Astrocyte of the cerebellum (primary cell): ENCODE measurements around the gene SESN2.

Experiments
- DNase-seq: peaks from one replicate; pipeline ENCODE4 v3.0.0-alpha.2; 2011; ENCODE audit warnings: low read depth
- H3K4me3 ChIP-seq: 2 replicates; pipeline ENCODE4 v1.5.1; 2011; ENCODE audit warnings: mild to moderate bottlenecking, low read depth, low read length, moderate library complexity
- in situ Hi-C: cut with HindIII; loops from 2 replicates; pipeline ENCODE4 v1.10.0; 2017; ENCODE audit warnings: low sequenced_read_pairs
- TF ChIP-seq, protein P1 (sequence below): IDR thresholded peaks from 2 replicates; pipeline ENCODE4 v1.5.1; 2012; ENCODE audit warnings: low read length, low read depth, moderate library complexity, mild to moderate bottlenecking; ENCODE audit errors: missing control alignments

The SESN2 gene

DNA sequence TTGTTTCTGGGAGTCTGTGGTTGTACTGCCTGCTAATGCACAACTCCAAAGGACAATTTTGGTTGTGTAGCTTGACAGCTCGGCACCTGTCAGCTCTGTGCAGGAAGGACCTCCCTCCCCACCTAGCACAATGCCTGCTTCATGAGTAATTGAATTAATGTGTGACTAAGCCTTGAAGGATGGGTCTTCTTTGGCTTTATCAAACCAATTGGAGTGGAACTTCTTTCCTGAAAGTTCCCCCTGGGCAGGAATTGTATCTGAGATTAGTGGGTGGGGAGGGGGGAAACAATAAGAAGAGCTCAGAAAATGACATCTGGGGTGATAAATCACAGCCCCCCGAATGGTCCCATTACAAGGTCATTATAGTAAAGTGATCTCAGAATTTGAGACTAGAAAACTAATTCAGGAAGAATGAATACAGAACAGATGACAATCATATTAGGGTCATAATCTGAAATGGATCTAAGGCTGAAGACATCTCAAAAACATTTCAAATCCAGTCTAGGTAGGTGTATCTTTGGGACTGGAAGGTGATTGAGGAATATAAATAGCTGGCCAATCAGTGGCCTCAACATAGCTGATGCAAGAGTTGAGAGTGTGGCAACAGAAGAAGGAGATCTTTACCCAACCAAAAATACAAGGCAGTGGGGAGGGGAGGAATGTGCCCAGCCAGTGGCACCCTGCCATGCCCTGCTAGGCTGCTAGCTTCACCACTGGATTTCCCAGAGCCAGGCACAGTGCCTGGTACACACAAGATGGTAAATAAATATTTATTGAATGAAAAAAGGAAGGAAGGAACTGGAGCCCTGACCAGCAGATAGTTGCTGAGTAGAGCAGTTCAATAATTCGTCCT lies 10.1 kb upstream of the SESN2 start:
- no peak for DNase-seq
- in situ Hi-C loops, result no loop called here
- TF ChIP-seq, protein P1, sequence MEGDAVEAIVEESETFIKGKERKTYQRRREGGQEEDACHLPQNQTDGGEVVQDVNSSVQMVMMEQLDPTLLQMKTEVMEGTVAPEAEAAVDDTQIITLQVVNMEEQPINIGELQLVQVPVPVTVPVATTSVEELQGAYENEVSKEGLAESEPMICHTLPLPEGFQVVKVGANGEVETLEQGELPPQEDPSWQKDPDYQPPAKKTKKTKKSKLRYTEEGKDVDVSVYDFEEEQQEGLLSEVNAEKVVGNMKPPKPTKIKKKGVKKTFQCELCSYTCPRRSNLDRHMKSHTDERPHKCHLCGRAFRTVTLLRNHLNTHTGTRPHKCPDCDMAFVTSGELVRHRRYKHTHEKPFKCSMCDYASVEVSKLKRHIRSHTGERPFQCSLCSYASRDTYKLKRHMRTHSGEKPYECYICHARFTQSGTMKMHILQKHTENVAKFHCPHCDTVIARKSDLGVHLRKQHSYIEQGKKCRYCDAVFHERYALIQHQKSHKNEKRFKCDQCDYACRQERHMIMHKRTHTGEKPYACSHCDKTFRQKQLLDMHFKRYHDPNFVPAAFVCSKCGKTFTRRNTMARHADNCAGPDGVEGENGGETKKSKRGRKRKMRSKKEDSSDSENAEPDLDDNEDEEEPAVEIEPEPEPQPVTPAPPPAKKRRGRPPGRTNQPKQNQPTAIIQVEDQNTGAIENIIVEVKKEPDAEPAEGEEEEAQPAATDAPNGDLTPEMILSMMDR, result no peak
- H3K4me3 ChIP-seq, result peak overlapping the region; percentile 9

DNA sequence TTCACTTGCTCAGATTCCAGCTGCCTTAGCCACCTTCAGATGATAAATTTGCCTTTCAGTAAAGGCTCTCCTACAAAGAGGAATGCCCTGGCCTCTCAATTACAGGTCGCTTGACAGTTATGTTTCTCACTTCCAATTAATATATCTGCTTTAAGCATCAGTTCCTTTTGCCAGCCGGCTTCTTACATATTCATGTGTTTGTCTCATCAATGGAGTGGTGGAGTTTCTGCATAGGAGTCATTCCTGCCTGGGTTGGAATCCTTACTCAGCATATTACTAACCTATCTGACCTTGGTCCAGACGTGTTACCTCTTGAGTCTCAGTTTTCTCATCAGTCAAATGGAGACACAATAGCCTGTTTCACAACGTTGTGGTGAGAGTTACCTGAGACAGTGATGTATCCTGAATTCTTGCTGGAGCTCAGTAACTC lies 9.4 kb upstream of the SESN2 start:
- in situ Hi-C loops, result loop anchor here (25.0 kb wide), 1 partner anchor 362 kb away; no protein-coding TSS in a partner anchor

DNA sequence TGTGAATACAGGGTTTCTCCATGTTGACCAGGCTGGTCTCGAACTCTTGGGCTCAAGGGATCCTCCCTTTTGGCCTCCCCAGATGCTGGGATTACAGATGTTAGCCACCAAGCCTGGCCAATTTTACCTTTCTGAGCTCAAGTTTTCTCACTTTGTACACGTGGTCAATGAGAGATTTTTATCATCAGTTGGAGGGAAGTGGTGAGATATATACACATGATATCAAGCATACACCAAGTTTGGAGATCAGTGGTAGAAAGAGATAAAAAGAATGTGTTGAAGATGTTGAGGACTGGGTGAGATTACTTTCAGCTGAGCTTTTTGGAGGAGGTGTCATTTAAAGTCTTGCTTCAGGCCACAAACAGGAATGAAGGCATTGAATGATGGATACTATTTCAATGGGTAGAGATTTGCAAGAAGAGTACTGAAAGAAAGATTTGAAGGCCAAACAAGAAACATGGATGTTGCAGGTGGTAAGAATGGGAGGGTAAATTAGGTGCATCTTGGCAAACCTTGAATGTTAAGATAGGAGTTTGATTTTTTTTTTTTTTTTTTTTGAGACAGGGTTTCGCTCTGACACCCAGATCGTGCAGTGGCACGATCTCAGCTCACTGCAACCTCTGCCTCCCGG lies 3.0 kb upstream of the SESN2 start:
- no peak overlapping the region for H3K4me3 ChIP-seq
- in situ Hi-C loops, result loop anchor here (25.0 kb wide), 1 partner anchor 356 kb away; no protein-coding TSS in a partner anchor
- TF ChIP-seq, protein P1, result no peak
- DNase-seq, result no peak

More for the DNA sequence above, 9.4 kb upstream of the SESN2 start:
- no peak overlapping the region for H3K4me3 ChIP-seq
- TF ChIP-seq, protein P1, result no peak
- no peak for DNase-seq

DNA sequence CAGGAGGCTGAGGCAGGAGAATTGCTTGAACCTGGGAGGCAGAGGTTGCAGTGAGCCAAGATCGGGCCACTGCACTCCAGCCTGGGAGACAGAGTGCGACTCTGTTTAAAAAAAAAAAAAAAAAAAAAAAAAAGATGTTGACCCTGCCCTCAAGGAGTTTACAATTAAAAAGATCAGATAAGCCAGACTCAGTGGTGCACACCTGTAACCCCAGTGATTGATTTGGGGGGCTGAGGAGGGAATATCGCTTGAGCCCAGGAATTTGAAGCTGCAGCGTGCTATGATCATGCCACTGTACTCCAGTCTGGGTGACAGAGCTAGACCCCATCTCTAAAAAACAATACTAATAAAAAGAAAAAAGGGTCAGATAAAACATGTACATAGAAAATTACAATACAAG lies 1.6 kb upstream of the SESN2 start:
- TF ChIP-seq, protein P1, result no peak
- H3K4me3 ChIP-seq, result no peak overlapping the region
- DNase-seq, result no peak
- in situ Hi-C loops, result loop anchor here (25.0 kb wide), 1 partner anchor 355 kb away; no protein-coding TSS in a partner anchor

DNA sequence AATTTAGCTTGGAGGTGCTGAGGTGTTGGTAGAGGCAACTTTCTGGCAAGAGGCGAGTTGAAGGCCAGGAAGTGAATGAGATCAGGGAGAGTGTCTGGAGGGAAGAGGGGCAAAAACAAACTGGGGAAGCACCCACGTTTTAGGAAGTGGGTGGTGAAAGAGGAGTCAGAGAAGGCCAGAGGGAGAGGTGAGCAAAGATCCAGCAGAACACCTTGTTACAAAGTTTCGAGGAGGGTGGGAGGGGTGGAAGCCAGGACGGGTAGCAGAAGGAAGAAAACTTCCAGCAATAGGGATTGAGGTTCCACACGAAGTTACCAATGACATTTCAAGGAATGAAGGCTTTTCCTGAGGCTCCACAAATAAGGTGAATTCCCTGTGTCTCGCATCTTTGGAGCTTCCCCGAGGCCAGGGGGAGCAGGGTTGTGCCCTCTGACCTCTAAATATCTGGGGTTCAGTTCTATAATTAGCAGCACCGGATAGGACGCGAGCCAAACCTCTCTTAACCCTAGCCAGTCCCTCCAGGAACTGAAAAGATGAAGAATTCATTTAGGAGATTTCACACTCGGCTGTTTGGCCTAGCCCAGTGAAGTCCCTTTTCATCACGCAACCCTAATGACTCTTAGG lies 578 bp upstream of the SESN2 start:
- TF ChIP-seq, protein P1, result no peak
- in situ Hi-C loops, result loop anchor here (25.0 kb wide), 1 partner anchor 354 kb away; no protein-coding TSS in a partner anchor
- H3K4me3 ChIP-seq, result no peak overlapping the region
- DNase-seq, result no peak
